HCT116 (cell line): Measurements from ENCODE around the gene DVL2. TPM values are rescaled to one million over a fixed set of nuclear protein-coding genes. Genes with fewer than 3 reads are reported as not detected.

Experiments
- ATAC-seq: fragments of 200-7000 bp; cut with Tn5 transposase; 2 replicates; pipeline ENCODE4 v1.9.1; 2020; ENCODE audit warnings: mild to moderate bottlenecking, moderate library complexity
- BruUV-seq: library from RNA; stranded (reverse); fragments of 400-500 nt; replicated peaks from 2 replicates; lab custom pipeline; 2021; lab: Mats Ljungman, UMichigan
- CTCF ChIA-PET: fragments of 300-600 bp; sonication (Branson Sonifier 250); formaldehyde crosslinking; loops from one replicate; lab custom pipeline; 2021; ENCODE audit warnings: antibody characterized with exemption; lab: Charles Lee
- POLR2A ChIA-PET: fragments of 300-600, 350-600 bp; sonication (Branson Sonifier 250); formaldehyde crosslinking; loops from one replicate; lab custom pipeline; 2021; ENCODE audit warnings: antibody characterized with exemption; lab: Charles Lee
- RAD21 ChIA-PET, 2 experiments: fragments of 300-600 bp; sonication (Branson Sonifier 250); formaldehyde crosslinking; loops; one replicate each; lab custom pipeline; 2023; ENCODE audit warnings: low total read pairs in 2 of 2; ENCODE audit not compliant: uncharacterized antibody in 2 of 2, unreplicated experiment in 2 of 2, low non-redundant PET in 1 of 2; lab: Charles Lee
- DNase-seq: peaks from one replicate; pipeline ENCODE4 v3.0.0-alpha.2; 2010; ENCODE audit warnings: low read depth, low spot score
- H2AFZ ChIP-seq: fragments of 200-600 bp; shearing (Covaris generic), sonication (generic); 2 replicates; pipeline ENCODE4 v1.6.1; 2017; ENCODE audit warnings: low read depth, mixed run types, mixed read lengths, antibody characterized with exemption, low read length; ENCODE audit not compliant: poor library complexity, severe bottlenecking
- H3K27ac ChIP-seq: 2 replicates; pipeline ENCODE4 v1.5.1; 2012; ENCODE audit warnings: low read depth, low read length
- H3K27me3 ChIP-seq: fragments of 200-600 bp; sonication (generic); 2 replicates; pipeline ENCODE4 v1.6.1; 2016; ENCODE audit warnings: mixed run types, low read length, mixed read lengths; ENCODE audit not compliant: insufficient read depth
- H3K36me3 ChIP-seq, 2 experiments: fragments of 200-500 bp in 1 of 2; fragments of 200-600 bp in 1 of 2; sonication (Bioruptor generic) in 1 of 2; sonication (generic) in 1 of 2; 2 replicates each; pipeline versions ENCODE4 v1.5.1 to v1.6.1; 2014 to 2016; ENCODE audit warnings: low read length in 2 of 2, inconsistent platforms in 1 of 2, mixed read lengths in 1 of 2, mixed run types in 1 of 2; ENCODE audit not compliant: insufficient read depth in 2 of 2, control insufficient read depth in 1 of 2
- H3K4me1 ChIP-seq, 2 experiments: fragments of 200-600 bp in 1 of 2; sonication (generic) in 1 of 2; 2 replicates each; pipeline versions ENCODE4 v1.5.1 to v1.6.1; 2012 to 2017; ENCODE audit warnings: low read length in 2 of 2, inconsistent platforms in 1 of 2, mild to moderate bottlenecking in 1 of 2, mixed read lengths in 1 of 2, mixed run types in 1 of 2, moderate library complexity in 1 of 2; ENCODE audit not compliant: insufficient read depth in 2 of 2, control insufficient read depth in 1 of 2
- H3K4me2 ChIP-seq: fragments of 200-600 bp; sonication (generic); 2 replicates; pipeline ENCODE4 v1.6.1; 2017; ENCODE audit warnings: mixed run types, low read length, mixed read lengths
- H3K4me3 ChIP-seq, 2 experiments: fragments of 200-600 bp in 1 of 2; sonication (generic) in 1 of 2; replicated peaks in 1 of 2; 2 replicates each; pipeline ENCODE4 v1.5.1; 2011 to 2016; ENCODE audit warnings: low read length in 2 of 2, control low read depth in 1 of 2, low read depth in 1 of 2, mild to moderate bottlenecking in 1 of 2, mixed read lengths in 1 of 2, mixed run types in 1 of 2
- H3K79me2 ChIP-seq: fragments of 200-600 bp; sonication (generic); 2 replicates; pipeline ENCODE4 v1.6.1; 2017; ENCODE audit warnings: mild to moderate bottlenecking, mixed run types, low read length, moderate library complexity, mixed read lengths; ENCODE audit not compliant: insufficient read depth
- H3K9ac ChIP-seq: fragments of 200-600 bp; sonication (generic); 2 replicates; pipeline ENCODE4 v1.6.1; 2016; ENCODE audit warnings: low read length, mixed read lengths
- H3K9me2 ChIP-seq: fragments of 200-600 bp; sonication (generic), shearing (Covaris generic); 2 replicates; pipeline ENCODE4 v1.6.1; 2017; ENCODE audit warnings: mixed run types, mild to moderate bottlenecking, moderate library complexity; ENCODE audit not compliant: insufficient read depth
- H3K9me3 ChIP-seq, 2 experiments: fragments of 200-500 bp in 1 of 2; fragments of 200-600 bp in 1 of 2; sonication (Bioruptor generic) in 1 of 2; sonication (generic) in 1 of 2; 2 replicates each; pipeline ENCODE4 v1.6.1; 2014 to 2017; ENCODE audit warnings: low read length in 2 of 2, mixed read lengths in 2 of 2, inconsistent platforms in 1 of 2, low read depth in 1 of 2, mild to moderate bottlenecking in 1 of 2, mixed run types in 1 of 2, moderate library complexity in 1 of 2; ENCODE audit not compliant: control insufficient read depth in 1 of 2, insufficient read depth in 1 of 2
- H4K20me1 ChIP-seq: fragments of 200-600 bp; sonication (generic), shearing (Covaris generic); 2 replicates; pipeline ENCODE4 v1.6.1; 2017; ENCODE audit warnings: mixed run types, mild to moderate bottlenecking, moderate library complexity; ENCODE audit not compliant: insufficient read depth
- ATF3 ChIP-seq: IDR thresholded peaks from 2 replicates; pipeline ENCODE4 v1.6.1; 2012
- CBX3 ChIP-seq: IDR thresholded peaks from 2 replicates; pipeline ENCODE4 v1.6.1; 2012; ENCODE audit warnings: low read depth
- EGR1 ChIP-seq: IDR thresholded peaks from 2 replicates; pipeline ENCODE4 v1.6.1; 2012; ENCODE audit warnings: low read depth
- ELF1 ChIP-seq: IDR thresholded peaks from 2 replicates; pipeline ENCODE4 v1.6.1; 2012; ENCODE audit warnings: low read depth, borderline replicate concordance
- EZH2 ChIP-seq: fragments of 200-600 bp; sonication (generic); IDR thresholded peaks from 2 replicates; pipeline ENCODE4 v1.6.1; 2017; ENCODE audit warnings: antibody characterized with exemption, mixed run types
- EZH2phosphoT487 ChIP-seq: fragments of 200-600 bp; IDR thresholded peaks from 2 replicates; pipeline ENCODE4 v1.6.1; 2018; ENCODE audit warnings: antibody characterized with exemption, borderline replicate concordance
- FOSL1 ChIP-seq: IDR thresholded peaks from 2 replicates; pipeline ENCODE4 v1.6.1; 2012; ENCODE audit warnings: low read depth
- JUND ChIP-seq: IDR thresholded peaks from 2 replicates; pipeline ENCODE4 v1.6.1; 2012
- MAX ChIP-seq: IDR thresholded peaks from 2 replicates; pipeline ENCODE4 v1.6.1; 2012
- POLR2A ChIP-seq: IDR thresholded peaks from 2 replicates; pipeline ENCODE4 v1.7.0; 2011; ENCODE audit warnings: borderline replicate concordance; ENCODE audit not compliant: insufficient read depth, insufficient read length; ENCODE audit errors: extremely low read depth
- RAD21 ChIP-seq: IDR thresholded peaks from 2 replicates; pipeline ENCODE4 v1.6.1; 2012; ENCODE audit warnings: low read depth, mild to moderate bottlenecking
- REST ChIP-seq: IDR thresholded peaks from 2 replicates; pipeline ENCODE4 v1.6.1; 2012; ENCODE audit warnings: low read depth
- SRF ChIP-seq: IDR thresholded peaks from 2 replicates; pipeline ENCODE4 v1.6.1; 2012; ENCODE audit warnings: low read depth
- TCF7L2 ChIP-seq: IDR thresholded peaks from 2 replicates; pipeline ENCODE4 v1.7.0; 2011; ENCODE audit warnings: borderline replicate concordance, inconsistent platforms; ENCODE audit not compliant: insufficient read depth, insufficient read length; ENCODE audit errors: extremely low read depth
- YY1 ChIP-seq: IDR thresholded peaks from 2 replicates; pipeline ENCODE4 v1.6.1; 2011; ENCODE audit warnings: low read length, low read depth, moderate library complexity, mild to moderate bottlenecking; ENCODE audit not compliant: insufficient replicate concordance; ENCODE audit errors: extremely low read depth
- ZFX ChIP-seq: fragments of 450-650 bp; IDR thresholded peaks from 2 replicates; pipeline ENCODE4 v1.6.1; 2017
- ZNF274 ChIP-seq: fragments of 200-500 bp; sonication (Bioruptor generic); IDR thresholded peaks from 2 replicates; pipeline ENCODE4 v1.6.1; 2014; ENCODE audit warnings: mild to moderate bottlenecking, low read depth, low read length, inconsistent platforms
- intact Hi-C: fragments of 100-400 bp; cut with micrococcal nuclease; formaldehyde crosslinking; loops from 2 replicates; pipeline ENCODE4 v1.10.0; 2022
- total RNA-seq: library from RNA; stranded (reverse); gene quantifications from one replicate; pipeline ENCODE4 v1.2.1, GENCODE V29; 2021; ENCODE audit not compliant: unreplicated experiment

Gene DVL2
- total RNA-seq, 1 experiment from 2014 or later = 69.7 TPM

GRCh38 chr17:7219229-7219811 lies 15.0 kb downstream of the DVL2 start:
- DNase-seq (no peak), ATAC-seq (no peak)
- H2AFZ ChIP-seq = no peak overlapping the region
- no peaks in the 10 kb centered on the region for H3K27me3 ChIP-seq
- H3K9ac ChIP-seq = peak overlapping the region; percentile 95
- no peaks in the 10 kb centered on the region for H4K20me1 ChIP-seq
- H3K4me1 ChIP-seq = peaks cover 14 to 61% of the 10 kb centered on the region in 2 experiments; a peak in 3 of 4 replicates
- H3K4me3 ChIP-seq = peak overlapping the region; percentile 69 to 75
- no TSS peak for BruUV-seq
- peak overlapping the region; percentile 99 for H3K27ac ChIP-seq
- peaks cover 30% of the 10 kb centered on the region for H3K79me2 ChIP-seq
- no peaks in the 10 kb centered on the region for H3K9me3 ChIP-seq
- intact Hi-C loops = no loop called here
- TF ChIP-seq CBX3 (no peak), ZFX (0 out of 2 replicates have a peak, but pooled peaks have one; percentile 50)
- ChIA-PET CTCF (interaction anchor here (1.0 to 2.8 kb wide), 4 partner anchors 19 to 110 kb away, joined by 3 to 37 read pairs (median 13); partner anchors contain the start of genes NEURL4 and PHF23), RAD21 (no interaction called here), POLR2A (interaction anchor here (0.6 to 3.2 kb wide), 10 partner anchors 15 to 365 kb away, joined by 3 to 19 read pairs (median 8); partner anchors contain the start of genes DVL2, GABARAP, MPDU1 and PHF23)
- H3K4me2 ChIP-seq = peak overlapping the region; percentile 96
- H3K9me2 ChIP-seq = no peaks in the 10 kb centered on the region
- H3K36me3 ChIP-seq = peaks cover 18 to 33% of the 10 kb centered on the region in 2 experiments; a peak in 3 of 4 replicates

- Histone ChIP-seq H3K4me3 (no peak overlapping the region), H4K20me1 (no peaks in the 10 kb centered on the region), H3K27ac (peak overlapping the region; percentile 99), H3K27me3 (no peaks in the 10 kb centered on the region), H3K79me2 (peaks cover 30% of the 10 kb centered on the region), H3K9me2 (no peaks in the 10 kb centered on the region), H3K4me1 (peaks cover 14 to 67% of the 10 kb centered on the region in 2 experiments; a peak in 3 of 4 replicates), H3K4me2 (peak overlapping the region; percentile 96), H2AFZ (no peak overlapping the region), H3K9me3 (no peaks in the 10 kb centered on the region), H3K36me3 (peaks cover 13 to 28% of the 10 kb centered on the region in 2 experiments; a peak in 3 of 4 replicates), H3K9ac (no peak overlapping the region)
- intact Hi-C loops = no loop called here
- no peak for ATAC-seq
- CTCF ChIA-PET = no interaction called here
- no peak for DNase-seq
- POLR2A ChIA-PET = interaction anchor here (1.4 to 3.2 kb wide), 5 partner anchors 16 to 111 kb away, joined by 7 to 19 read pairs (median 13); partner anchors contain the start of genes DVL2 and GABARAP
- RAD21 ChIA-PET = no interaction called here
- no TSS peak for BruUV-seq
- TF ChIP-seq POLR2A = no peak
- no peak for TF ChIP-seq ATF3
- no peak for TF ChIP-seq REST
- no peak for TF ChIP-seq EZH2phosphoT487
- TF ChIP-seq EZH2 = no peak
- TF ChIP-seq EGR1 = no peak
- no peak for TF ChIP-seq SRF
- TF ChIP-seq RAD21 = no peak
- TF ChIP-seq ELF1 = no peak
- TF ChIP-seq YY1 = no peak
- TF ChIP-seq ZNF274 = no peak
- TF ChIP-seq MAX = no peak
- no peak for TF ChIP-seq TCF7L2
- no peak for TF ChIP-seq FOSL1
- TF ChIP-seq JUND = no peak
- TF ChIP-seq ZFX = no peak
- no peak for TF ChIP-seq CBX3
These were observed 15.6 kb downstream of the DVL2 start for GRCh38 chr17:7218758-7219157.
